Activated CD4-positive, alpha-beta T cell treated with anti-CD3 and anti-CD28 coated beads for 4 hours (primary cell): Measurements from ENCODE around the gene CENPT.

Experiments
- DNase-seq, 2 donors: peaks; one replicate each; pipeline ENCODE4 v3.0.0-alpha.2; 2020

The CENPT gene, protein sequence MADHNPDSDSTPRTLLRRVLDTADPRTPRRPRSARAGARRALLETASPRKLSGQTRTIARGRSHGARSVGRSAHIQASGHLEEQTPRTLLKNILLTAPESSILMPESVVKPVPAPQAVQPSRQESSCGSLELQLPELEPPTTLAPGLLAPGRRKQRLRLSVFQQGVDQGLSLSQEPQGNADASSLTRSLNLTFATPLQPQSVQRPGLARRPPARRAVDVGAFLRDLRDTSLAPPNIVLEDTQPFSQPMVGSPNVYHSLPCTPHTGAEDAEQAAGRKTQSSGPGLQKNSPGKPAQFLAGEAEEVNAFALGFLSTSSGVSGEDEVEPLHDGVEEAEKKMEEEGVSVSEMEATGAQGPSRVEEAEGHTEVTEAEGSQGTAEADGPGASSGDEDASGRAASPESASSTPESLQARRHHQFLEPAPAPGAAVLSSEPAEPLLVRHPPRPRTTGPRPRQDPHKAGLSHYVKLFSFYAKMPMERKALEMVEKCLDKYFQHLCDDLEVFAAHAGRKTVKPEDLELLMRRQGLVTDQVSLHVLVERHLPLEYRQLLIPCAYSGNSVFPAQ

DNA sequence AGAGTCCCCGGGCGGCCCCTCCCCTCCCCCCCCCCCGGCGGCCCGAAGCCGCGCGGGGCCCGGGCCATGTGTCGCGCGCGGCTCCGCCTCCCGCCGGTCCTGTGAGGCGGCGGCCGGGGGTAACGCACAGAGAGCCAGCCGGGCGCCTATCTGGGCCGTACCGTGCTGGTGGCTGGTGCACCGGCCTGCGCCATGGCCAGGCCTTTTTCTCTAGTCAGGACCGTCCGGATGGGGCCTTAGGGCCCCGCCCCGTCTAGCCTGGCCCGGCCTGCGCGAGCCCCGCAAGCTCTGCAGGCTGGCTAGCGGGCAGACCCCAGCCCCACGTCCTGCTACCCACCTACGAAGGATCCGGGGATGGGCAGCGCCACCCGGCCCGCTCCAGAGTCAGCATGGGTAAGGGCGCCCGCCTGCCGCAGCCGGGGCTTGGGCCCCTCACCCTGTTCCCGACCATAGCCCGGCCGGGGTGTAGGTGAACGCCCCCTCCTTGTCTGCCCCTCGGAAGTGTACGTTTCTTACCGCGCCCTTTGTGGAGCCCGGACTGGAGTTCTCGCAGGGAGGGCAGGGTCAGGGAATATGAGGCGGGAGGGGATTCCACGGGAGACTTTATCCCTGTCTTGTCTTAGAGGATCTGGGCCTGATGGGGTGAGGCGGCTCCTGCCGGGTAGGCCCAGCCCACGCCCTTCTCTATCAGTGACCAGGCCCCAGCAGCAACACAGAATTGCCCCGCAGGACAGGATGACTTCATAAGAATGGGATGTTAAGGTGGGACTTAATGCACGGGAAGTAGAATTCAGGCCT is at the start of gene CENPT:
Gene CENPT (minus strand): TSS at position 630 of the 798 bp plus-strand sequence. CDS start 13,834 bp downstream, outside the sequence.
- peak; percentile 7 to 15 for DNase-seq

DNA sequence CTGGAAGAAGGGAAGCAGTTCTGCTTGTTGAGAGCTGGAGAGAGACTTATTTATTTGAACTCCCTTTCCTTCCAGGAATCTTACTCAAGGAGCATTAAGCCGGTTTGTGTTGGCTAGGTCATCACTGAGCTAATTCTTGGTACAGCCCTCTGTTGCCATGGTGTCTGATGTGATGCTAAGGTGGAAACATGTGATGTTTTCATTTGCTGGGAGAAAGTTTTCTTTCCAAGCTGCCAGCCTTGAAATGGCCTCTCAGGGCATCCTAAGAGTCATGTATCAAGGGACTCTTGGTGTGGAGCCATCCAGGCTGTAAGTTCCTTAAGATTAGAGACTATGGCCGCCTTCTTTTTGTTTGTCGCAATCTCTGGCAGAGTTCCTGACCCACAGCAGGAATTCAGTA is 49.7 kb upstream of the CENPT start:
- no peak for DNase-seq

DNA sequence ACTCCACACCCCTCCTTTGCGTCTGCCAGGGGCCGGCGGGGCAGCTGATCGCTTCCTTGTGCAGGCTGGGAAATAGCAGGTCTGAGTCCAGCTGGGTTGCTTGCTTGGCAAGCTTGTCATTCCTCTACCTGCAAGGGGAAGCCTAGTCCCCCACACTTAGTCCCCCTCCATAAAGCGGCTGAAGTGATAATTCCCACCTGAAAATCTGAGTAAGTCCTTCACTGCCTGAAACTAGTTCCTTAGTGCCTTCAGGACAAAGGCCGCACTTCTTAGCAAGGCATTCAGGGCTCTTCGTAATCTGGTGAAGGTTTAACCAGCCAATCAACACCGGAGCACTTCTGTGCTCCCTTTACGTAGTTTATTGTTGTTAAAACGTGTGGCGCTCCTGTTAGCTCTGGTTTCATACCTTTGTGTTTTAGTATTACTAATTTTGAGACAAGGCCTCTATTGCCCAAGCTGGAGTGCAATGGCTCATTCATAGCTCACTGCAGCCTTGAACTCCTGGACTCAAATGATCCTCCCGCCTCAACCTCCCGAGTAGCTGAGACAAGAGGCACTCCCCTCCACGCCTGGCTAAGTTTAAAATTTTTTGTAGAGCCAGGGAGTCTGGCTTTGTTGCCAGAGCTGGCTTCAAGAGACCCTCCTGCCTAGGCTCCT is 46.4 kb upstream of the CENPT start:
- DNase-seq = no peak

DNA sequence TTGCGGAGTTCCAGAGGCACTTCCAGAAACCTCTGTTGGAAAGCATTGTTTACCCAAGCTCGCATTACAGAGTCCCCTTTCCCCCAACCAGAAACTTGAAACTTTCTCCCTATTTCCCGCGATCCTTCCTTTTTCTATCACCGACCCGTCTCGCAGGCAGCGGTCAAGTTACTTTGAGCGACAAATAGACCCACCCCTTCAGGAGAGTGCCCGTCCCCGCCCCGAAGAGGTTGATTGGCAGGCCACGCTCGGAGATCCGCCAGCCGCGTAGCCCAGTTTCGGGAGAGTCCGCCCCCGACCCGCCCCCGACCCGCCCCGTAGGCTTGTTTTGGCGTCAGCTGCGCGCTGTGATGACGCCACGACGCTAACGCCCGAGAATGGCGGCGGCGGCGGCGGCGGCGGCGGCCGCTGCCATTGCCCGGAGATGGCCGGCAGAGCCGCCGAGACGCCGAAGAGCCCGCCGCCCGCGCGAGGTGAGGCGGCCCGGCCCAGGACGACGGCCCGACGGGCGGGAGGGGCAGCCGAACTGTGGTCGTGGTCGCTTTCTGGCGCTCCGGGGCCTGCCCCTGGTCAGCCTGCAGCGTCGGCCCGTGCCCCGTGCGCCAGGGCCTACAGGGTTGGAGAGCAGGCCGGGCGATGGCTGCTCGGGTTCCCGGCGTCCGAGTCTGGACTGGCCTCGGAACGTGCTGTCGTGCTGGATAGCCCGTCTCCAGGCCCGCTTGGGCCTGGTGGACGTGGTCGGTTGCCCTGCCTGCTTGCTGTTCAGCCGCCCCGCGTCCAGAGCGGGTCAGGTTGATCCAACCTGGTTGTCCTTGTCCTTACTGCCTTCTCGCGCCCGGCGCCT is 45.6 kb upstream of the CENPT start, which contains the start of gene PSKH1:
Gene PSKH1 (plus strand): TSS at position 356 of the 844 bp plus-strand sequence. CDS start 15,496 bp downstream, outside the sequence.
- peak; percentile 91 to 93 for DNase-seq

DNA sequence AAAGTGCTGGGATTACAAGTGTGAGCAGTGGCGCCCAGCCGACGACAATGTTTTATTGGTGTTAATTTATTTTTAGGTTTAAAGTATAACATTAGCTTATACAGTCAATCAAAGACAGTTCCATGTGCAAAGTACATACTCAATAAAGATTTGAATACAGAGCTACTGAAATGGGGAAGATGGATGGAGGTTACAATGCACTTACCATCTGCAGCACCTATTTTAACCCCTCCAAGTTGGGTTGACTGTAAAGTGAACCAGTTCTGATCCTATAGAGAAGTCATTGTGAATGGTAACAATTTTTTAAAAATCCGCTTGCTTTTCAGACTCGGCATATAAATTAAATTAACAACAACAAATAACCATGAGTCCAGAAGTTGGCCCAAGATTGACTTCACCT is 44.9 kb upstream of the CENPT start:
- no peak for DNase-seq

DNA sequence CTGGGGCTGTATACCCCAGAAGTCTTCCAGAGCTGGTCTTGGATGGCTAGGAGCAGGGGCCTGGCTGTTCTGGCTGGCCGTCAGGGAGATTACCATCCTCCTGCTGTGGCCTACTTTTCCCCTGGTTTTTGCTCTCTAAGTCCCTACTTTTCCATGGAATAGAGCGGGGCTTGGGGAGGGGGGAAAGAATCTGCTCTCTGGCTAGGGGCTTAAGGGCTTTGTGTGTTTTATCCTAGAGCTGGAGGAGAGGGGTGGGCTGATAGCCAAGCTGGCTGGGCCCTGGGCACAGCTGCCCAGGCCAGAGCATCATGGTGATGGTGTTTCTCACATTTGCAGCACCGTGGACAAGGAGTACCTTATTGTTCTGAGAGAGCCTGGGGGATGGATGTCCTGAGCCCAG is 40.8 kb upstream of the CENPT start:
- DNase-seq = no peak

DNA sequence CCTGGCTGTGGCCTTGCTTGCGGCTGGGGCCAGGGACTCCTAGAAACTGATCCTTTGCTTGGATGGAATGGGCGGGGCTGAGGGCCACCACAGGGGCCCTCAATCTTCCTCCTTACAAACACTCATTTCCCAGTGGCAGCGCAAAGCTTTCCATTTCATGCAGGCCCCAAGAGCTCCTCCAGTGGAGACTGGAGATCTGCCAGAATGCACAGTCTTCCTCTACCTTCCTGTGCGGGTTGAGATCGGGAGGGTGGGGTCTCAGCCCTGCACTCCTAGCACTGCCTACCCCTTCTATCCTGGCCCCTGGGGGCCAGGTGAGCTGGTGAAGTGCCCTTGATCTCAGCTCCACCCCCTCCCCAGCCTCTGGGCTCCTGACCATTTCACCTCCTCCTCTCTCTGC is 38.9 kb upstream of the CENPT start:
- DNase-seq = no peak

DNA sequence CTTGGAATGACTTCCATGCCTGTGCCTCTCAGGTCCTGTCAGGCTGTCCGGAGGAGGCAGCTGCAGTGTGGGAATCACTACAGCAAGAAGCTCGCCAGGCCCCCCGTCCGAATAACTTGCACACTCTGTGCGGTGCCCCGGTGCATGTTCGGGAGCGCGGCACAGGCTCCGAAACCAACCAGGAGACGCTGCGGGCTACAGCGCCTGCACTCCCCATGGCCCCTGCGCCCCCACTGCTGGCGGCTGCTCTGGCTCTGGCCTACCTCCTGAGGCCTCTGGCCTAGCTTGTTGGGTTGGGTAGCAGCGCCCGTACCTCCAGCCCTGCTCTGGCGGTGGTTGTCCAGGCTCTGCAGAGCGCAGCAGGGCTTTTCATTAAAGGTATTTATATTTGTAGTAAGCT is 38.5 kb upstream of the CENPT start:
- no peak for DNase-seq

DNA sequence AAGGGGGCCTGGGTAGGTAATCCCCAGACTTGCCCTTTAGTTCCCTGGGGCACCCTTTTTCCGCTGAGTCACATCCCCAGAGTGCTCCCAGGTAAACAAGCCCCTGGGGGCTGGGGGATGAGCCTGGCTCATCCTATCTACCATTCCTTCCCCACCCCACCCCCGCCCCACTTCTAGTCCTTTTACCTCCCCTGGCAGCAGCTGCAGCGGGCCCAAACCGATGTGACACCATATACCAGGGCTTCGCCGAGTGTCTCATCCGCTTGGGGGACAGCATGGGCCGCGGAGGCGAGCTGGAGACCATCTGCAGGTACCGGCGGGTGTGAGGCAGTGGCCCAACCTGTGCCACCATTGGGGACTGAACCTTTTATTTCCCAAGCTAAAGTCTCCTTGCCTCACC is 38.1 kb upstream of the CENPT start:
- DNase-seq = no peak

DNA sequence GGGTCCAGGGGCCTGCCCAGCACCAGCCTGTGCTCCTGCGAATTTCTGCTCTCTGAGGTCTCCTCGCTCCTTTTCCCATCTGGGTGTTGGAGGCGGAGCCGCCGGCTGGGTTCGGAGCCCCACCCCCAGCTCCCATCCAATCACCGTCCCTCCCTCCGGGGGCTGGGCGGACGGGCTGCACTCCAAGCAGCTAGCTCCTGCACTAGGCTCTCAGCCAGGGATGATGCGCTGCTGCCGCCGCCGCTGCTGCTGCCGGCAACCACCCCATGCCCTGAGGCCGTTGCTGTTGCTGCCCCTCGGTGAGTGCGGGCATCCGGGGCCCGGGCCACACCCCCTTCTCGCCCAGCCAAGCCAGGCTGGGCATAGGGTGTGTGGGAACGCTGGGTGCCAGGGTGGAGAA is 37.2 kb upstream of the CENPT start, which contains the start of gene NRN1L:
Gene NRN1L (plus strand): TSS at position 202 of the 400 bp plus-strand sequence. CDS start 19 bp downstream, at position 221.
- no peak for DNase-seq

DNA sequence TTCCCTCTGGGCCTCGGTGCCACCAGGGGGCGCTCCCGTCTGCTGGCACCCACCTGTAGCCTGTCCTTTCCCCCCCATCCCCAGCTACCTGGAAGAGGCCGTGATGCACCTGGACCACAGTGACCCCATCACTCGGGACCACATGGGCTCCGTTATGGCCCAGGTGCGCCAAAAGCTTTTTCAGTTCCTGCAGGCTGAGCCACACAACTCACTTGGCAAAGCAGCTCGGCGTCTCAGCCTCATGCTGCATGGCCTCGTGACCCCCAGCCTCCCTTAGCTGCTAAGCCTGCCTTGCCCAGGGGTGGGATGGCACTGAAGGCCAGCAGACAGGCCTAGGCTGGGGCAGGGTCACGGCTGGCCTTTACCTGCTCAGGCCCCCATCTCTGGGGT is 36.4 kb upstream of the CENPT start:
- DNase-seq = peak; percentile 71 to 72

DNA sequence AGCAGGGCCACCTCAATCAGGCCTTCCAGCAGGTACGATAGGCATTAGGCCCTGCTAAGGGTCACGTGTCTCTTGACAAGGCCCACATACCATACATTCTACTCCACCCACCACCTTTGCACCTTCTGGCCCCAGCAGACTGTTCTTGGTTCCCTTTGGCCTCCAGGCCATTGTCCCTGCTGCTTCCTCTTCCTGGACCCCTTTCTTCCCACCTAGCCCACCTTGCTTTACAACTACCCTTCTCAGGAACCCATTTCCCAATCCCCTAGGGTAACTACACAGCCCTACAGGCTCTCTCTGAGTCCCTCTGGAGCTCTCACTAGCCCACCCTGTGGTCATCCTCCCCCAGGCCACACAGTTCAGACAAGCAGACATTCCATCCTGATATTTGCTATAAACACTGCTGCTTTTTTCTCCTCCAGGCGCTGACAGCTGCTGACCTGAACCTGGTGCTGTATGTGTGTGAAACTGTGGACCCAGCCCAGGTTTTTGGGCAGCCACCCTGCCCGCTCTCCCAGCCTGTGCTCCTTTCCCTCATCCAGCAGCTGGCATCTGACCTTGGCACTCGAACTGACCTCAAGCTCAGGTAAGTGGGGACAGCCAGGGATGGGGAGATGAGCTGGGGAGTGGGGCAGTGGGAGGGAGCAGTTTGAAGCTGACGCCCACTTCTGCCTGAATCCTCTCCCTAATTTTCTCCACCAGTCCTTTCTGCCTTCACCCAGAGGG is 35.8 kb upstream of the CENPT start:
- DNase-seq = no peak

DNA sequence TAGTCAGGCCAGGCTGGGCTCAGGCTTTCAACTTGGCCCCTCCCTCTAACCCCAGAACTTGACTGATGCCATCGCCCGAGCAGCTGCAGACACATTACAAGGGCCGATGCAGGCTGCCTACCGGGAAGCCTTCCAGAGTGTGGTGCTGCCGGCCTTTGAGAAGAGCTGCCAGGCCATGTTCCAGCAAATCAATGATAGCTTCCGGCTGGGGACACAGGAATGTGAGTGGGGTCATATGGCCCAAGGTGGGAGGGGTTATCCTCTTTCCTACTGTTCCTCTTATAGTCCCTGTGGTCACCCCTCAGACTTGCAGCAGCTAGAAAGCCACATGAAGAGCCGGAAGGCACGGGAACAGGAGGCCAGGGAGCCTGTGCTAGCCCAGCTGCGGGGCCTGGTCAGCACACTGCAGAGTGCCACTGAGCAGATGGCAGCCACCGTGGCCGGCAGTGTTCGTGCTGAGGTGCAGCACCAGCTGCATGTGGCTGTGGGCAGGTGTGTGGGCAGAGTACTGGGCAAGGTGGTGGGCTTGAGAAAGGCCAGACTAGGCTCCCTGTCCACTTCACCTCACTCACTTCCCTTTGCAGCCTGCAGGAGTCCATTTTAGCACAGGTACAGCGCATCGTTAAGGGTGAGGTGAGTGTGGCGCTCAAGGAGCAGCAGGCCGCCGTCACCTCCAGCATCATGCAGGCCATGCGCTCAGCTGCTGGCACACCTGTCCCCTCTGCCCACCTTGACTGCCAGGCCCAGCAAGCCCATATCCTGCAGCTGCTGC is 35.1 kb upstream of the CENPT start:
- DNase-seq = no peak

DNA sequence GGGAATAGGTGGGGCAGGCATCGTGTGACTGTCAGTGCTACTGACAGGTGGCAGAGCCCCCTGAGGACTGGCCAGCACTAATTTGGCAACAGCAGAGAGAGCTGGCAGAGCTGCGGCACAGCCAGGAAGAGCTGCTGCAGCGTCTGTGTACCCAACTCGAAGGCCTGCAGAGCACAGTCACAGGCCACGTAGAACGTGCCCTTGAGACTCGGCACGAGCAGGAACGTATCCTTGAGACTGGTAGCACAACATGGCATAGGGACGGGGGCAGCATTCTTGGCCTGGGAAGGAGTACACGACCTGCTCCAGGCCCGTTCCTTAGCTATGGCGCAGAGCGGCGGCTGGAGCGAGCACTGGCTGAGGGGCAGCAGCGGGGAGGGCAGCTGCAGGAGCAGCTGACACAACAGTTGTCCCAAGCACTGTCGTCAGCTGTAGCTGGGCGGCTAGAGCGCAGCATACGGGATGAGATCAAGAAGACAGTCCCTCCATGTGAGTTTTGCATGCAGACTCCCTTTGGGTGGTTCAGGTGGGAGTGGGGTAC is 34.2 kb upstream of the CENPT start:
- no peak for DNase-seq

DNA sequence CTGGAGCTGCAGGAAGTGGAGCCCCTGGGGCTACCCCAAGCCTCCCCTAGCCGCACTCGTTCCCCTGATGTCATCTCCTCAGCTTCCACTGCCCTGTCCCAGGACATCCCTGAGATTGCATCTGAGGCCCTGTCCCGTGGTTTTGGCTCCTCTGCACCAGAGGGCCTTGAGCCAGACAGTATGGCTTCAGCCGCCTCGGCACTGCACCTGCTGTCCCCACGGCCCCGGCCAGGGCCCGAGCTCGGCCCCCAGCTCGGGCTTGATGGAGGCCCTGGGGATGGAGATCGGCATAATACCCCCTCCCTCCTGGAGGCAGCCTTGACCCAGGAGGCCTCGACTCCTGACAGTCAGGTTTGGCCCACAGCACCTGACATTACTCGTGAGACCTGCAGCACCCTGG is 33.1 kb upstream of the CENPT start:
- DNase-seq = no peak

DNA sequence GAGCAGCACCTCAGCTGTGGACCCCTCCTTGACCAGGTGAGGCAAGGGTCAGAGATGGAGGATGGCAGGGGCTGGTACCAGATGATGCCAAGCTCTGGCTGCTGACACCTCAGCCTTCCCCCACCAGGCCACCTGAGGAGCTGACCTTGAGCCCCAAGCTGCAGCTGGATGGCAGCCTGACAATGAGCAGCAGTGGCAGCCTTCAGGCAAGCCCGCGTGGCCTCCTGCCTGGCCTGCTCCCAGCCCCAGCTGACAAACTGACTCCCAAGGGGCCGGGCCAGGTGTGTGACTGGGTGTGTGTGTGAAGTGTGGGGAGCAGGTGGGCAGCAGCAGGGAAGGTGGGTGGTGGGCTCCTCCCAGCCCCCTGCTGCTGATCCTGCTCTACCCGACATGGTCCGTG is 32.4 kb upstream of the CENPT start:
- no peak for DNase-seq

DNA sequence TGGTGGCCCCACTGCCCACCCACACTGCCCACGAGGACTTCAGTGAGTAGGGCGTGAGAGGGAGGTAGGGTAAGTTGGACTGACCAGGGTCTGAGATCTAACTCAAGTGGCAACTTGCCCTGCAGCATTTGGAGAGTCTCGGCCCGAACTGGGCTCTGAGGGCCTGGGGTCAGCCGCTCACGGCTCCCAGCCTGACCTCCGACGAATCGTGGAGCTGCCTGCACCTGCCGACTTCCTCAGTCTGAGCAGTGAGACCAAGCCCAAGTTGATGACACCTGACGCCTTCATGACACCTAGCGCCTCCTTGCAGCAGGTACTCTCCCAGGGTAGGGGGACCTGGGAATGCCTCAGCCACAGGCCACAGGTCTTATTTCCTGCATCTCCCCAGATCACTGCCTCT is 32.0 kb upstream of the CENPT start:
- no peak for DNase-seq

DNA sequence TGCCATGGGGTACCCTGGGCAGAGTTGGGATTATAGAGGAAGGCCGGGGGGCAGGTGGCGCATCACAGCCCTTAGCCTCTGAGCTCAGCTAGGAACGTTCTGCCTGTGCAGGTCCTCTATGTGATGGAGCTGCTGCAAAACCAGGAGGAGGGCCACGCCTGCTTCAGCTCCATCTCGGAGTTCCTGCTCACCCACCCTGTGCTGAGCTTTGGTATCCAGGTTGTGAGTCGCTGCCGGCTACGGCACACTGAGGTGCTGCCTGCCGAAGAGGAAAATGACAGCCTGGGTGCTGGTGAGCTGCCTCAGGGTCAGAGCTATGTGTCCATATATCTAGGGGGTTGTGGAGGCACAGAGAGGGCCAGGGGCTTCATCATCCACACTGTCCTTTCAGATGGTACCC is 31.4 kb upstream of the CENPT start:
- no peak for DNase-seq

DNA sequence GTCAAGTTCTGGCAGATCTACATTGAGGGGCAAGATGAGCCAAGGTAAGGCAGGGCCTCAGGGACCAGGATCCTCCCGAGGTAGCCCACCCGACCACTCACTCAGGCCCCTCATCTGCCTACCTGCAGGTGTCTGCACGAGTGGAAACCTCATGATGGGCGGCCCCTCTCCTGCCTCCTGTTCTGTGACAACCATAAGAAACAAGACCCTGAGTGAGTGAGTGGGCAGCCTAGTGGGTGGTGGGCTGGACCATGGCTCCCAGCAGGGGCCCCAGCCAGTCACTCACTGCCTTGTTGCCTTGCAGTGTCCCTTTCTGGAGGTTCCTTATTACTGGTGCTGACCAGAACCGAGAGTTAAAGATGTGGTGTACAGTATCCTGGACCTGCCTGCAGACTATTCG is 30.7 kb upstream of the CENPT start:
- DNase-seq = no peak

DNA sequence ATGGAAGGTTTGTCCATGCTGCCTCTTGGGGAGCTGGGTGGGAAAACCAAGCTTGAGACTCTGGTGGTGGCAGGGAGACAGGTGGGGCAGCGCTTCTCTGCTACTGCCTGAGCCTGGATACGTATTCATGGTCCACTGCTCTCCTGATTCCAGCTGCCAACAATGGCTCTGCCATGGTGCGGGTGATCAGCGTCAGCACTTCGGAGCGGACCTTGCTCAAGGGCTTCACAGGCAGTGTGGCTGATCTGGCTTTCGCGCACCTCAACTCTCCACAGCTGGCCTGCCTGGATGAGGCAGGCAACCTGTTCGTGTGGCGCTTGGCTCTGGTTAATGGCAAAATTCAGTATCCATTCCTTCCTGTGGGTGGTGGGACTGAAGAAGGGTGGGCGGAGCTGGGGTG is 29.6 kb upstream of the CENPT start:
- DNase-seq = no peak
